ENCODE data around the gene ALOX12B. TPM values are rescaled to one million over a fixed set of nuclear protein-coding genes. Genes with fewer than 3 reads are reported as not detected.
"Not testable (repeated sequence)": the region's sequence is repeated elsewhere in the genome, so short reads cannot be mapped to it uniquely, and the experiment has no call there.

ALOX12B gene
- total RNA-seq, 1 experiment from 2014 or later, result 0.64 TPM

DNA sequence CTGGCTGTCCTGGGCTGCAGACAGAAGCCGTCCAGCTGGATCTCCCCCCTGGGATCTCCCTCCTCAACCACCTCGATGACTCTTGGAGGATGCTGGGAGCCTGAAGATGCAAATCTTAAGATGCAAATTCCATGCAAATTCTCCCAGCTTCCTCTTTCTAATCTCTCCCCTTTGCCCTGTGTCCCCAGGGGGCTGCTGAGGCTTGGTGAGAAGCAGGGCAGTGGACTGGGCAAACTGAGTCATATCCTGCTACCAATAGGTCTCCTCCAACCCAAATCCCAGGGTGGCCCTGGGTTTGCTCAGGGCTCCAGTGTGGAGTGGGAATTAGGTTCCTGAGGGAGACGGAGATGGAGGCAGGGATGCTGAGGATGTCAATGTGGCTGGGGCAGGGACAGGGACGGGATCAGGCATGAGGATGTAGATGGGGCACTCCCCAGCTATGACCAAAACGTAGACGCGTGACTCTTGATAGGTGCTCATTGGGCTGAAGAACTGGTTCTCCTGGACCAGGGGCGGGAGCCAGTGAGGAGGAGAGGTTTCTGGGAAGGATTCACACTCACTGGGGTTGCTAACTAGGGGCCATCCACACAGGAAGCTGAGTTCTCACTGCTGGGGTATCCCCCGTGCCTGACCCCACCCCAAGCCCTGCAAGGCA lies 3.6 kb upstream of the ALOX12B start:
- no peak for DNase-seq (ENCODE audit: extremely low read depth, low read depth)

DNA sequence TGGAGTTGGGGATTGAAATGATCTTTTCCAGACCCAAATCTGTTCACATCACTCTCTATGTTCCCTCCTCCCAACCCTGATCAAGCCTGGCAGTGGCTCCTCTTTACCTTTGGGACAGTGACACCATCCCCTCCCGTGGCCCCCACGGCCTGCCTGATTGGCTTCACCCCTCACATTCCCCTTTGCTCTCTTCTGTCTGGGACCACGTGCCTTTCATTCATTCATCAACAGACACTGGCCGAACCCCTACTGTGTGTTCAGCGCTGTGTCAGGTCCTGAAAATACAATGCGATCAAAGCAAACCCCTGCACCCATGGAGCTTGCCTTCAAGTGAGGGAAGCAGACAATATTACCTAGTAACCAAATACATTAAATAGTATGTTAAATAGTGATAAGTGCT lies 2.2 kb upstream of the ALOX12B start:
- DNase-seq (ENCODE audit: extremely low read depth, low read depth), result no peak

DNA sequence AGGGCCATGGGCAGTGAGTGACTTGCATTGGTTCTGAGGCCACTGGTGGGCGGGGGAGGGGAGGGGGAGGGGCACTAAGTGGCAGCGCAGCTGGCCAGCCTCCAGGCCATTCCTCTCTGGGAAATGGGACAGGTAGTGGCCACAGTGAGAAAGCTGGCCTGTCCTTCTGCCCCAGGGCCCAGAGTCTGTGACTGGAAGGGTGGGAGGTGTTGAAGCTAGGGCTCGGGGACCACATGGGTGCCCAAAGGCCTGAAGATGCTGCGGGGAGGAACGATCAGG lies 375 bp upstream of the ALOX12B start:
- no peak for DNase-seq (ENCODE audit: extremely low read depth, low read depth)

DNA sequence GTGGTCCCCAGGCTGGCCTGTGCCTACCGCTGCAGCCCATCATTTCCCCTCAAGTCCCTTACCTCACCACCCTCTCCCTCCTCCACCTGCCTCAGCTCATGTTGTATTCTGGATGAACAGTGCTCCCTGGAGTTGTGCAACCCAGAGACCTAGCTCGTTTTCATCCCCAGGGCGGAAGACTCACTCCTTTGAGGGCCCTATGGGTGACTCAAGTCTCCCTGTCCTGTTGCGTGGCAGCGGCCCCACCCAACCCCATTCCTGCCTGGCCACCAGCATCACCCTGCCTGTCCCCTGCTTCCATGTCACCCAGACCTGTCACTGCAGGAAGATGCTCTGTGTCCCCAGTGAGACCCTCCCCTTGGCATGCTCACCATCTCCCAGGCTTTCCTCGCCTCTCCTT lies 3.3 kb downstream of the ALOX12B start:
- no peak for DNase-seq (ENCODE audit: extremely low read depth, low read depth)

DNA sequence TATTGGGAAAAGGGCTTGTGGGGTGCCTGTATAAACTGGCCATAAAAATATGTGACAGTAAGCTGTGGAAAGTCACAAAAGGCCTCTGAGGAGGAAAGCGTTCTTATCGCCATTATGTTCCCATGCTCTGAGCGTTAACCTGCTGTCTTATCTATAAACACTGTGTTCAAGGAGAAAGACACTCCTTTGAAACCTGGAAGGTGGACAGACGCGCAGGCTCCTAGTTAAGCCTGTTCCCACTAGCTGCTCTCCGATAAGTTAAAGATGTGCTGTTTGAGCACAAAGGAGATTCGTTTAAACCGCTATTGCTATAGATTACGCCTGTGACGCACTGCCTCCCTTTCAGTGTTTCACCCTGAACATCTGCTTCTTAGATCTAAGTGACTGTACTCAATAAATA lies 5.2 kb downstream of the ALOX12B start:
- no peak for DNase-seq (ENCODE audit: extremely low read depth, low read depth)

DNA sequence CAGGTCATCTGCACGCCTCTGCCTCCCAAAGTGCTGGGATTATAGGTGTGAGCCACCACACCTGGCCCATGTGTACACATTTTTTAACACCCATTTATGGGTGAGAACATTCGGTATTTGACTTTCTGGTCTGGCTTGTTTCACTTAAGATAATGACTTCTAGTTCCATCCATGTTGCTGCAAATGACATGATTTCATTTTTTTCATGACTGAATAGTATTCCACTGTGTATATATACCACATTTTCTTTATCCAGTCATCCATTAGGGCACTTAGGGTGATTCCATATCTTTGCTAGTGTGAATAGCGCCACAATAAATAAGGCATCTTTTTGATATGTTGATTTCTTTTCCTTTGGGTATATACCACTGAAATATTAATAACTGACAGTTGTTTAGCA lies 5.6 kb downstream of the ALOX12B start:
- no peak for DNase-seq (ENCODE audit: extremely low read depth, low read depth)

DNA sequence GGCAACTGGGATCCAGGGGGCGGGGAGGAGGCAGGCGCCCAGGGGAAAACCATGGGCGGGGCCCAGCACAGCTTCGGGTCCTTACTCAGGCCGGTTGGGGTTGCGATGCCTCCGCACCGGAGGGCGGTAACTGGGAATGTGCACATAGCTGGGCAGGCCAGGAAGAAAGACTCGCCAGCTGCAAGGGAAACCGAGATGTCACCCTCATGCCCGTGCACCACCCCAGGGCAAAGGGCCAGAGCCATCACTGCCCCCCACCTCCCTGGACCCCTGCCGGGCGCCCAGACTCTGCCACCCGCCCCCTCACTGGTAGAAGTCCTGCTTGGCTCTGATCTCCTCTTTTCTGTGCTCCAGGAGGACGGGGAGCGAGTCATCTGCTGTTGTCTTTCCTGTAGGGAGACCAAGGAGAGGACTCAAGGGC lies 6.7 kb downstream of the ALOX12B start:
- DNase-seq (ENCODE audit: extremely low read depth, low read depth), result no peak

DNA sequence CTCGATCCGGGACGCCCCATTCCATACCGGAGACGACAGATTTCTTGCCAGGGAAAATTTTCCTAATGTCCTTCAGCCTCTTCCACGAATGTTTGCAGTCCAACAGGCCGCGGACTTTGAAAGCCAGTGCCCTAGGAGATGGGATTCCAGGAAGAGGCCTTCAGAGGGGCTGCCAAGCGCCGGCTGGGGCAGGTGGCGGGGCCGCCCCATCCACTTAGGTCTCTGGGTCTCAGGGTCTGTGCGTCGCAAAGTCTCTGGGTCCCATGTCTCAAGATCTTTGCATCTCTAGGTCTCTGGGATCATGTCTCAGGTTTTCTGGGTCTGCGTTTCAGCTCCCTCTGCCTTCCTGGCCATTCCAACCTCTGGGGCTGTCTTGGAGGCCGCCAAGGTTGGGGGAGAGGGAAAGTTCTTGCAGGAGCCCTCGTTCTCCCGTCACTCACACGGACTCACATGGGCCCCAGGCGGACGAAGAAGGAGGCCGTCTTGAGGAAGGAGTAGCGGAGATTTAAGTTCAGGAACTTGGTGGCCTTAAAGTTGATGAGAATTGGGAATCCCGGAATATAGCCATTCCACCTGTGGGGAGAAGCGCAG lies 7.2 kb downstream of the ALOX12B start:
- no peak for DNase-seq (ENCODE audit: extremely low read depth, low read depth)

DNA sequence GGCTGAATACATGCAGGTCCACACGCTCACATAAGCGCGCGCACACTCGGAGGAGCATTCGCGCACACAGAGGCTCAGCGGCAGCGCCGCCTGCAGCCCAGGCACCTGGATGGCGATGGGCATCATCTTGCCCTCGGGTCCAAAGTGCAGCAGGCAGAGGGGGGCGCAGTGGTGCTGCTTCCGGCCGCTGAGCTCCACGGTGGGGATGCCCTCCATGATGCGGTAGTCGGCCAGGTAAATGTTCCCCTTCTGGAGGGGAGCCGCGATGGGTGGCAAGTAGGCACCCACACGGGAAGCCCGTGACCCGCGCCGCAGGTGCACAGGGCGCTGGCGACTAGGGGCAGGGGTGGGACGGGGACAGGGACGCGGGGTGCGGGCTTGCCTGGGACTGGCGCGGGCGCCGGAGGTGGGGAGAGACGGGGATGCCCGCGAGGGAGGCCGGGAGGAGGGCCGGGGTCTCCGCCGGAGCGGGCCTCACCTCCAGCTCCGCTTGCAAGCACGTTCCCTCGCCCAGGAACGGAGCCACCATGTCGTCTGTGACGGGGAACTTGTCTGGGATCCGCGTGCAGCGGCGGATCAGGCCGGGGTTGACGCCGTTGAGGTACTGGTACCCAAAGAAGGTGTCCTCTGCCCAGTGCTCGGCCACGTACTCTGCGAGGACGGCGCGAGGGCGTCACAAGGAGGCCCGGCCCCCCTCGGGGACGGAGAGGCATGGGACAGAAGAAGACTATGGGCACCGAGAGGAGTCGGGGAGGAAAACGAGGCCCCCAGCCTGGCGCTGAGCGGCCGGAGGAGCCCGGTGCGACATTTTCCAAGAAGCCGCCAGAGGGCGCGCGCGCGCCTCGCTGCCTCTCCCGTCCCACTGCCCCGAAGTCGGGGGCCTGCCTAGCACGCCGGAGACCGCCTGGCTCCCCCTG lies 8.0 kb downstream of the ALOX12B start:
- peak; percentile 65 for DNase-seq (ENCODE audit: extremely low read depth, low read depth)

DNA sequence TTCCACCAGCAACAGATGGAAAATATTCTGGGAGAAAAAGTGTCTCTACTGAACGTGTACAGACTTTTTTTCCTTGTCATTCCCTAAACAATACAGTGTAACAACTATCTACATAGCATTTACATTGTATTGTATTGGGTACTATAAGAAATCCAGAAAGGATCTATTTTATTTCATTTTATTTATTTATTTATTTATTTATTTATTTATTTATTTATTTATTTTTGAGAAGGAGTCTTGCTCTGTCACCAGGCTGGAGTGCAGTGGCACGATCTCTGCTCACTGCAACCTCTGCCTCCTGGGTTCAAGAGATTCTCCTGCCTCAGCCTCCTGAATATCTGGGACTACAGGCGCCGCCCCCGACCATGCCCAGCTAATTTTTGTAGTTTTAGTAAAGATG lies 9.6 kb downstream of the ALOX12B start:
- DNase-seq (ENCODE audit: extremely low read depth, low read depth), result not testable (repeated sequence)

DNA sequence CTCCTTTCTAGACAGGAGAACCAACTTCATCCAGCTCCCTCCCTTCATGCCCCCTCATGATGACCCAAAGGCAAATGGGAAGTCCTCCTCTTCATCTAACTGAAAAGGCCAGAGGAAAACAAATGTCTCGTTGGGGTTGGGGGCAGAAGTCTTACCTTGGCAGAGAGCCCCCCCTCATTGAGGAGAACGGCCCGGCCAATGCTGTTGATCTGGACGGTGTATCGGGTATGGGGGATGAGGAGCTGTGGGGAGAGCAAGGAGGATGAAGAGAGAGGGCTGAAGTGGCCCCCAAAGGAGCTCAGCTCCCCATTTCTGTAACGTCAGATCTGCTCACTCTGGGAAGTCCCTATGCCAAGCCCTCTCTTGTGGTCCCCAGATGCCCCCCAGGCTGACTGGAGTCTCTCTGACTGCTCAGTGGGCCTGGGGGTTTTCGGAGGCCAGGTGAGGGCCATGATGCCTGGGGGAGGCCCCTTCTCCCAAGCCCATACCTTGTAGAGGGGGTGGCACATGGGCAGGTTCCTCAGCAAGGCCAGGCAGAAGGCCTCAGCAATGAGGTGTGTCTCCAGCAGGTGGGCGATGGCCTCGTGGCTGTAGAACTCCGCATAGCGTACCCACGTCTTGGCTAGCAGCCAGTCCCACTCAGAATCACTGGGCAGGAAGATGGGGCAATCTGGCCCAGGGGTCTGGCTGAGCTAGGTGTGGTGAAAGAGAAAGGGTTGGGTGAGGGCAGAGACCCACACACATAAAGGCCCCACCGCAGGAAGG lies 10.8 kb downstream of the ALOX12B start:
- no peak for DNase-seq (ENCODE audit: extremely low read depth, low read depth)

DNA sequence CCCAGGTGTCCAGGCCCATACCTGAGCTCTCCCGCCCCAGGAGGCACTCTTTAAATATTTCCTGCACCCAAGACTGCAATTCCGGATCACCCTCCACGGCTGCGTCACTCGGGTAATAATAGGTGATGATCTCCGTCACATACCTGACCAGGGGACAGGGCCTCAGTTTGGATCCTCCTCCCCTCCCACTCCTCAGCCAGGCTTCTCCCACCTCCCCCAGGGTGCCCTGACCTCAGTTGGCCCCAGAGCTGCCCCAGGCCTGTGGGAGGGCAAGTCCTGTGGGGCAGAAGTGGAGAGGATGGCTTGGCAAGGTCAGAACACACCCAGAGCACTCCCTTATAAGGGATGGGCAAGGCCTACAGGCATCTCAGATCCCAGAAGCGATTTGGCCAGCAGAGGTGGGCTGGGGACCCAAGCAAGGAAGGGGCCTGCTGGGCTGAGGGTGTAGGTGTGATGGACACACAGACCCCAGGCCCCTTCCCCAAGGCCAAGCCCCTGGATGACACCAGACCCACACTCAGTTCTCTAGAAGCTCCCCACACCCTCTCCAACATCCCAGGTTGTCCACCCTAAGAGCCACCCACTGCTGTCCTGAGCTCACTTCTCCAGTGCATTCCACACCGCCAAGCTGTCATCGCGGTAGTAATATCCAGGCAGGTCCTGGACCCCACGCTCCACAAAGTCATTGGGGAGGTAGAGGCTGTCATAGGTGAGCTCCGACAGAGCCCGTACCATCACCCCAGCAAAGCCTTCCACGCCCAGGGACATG lies 11.8 kb downstream of the ALOX12B start:
- no peak for DNase-seq (ENCODE audit: extremely low read depth, low read depth)

DNA sequence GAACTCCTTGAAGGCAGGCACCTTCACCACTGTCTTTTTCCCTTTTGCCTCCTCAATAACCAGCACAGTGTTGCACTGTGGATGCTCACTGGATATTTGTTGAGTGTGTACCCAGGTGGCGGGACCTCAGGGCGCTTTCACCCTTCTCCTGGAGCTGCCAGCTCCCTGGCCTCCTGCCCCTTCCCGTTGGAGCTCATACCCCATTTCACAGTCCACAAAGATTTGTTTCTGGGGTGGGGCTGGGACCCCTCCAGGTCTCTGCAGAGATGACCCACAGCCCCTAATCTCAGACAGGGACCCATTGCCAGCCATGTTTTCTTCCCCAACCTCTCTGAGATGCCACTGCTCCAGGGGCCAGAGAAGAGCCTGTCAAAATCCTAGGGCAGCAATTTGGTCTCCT lies 12.4 kb downstream of the ALOX12B start:
- DNase-seq (ENCODE audit: extremely low read depth, low read depth), result no peak

DNA sequence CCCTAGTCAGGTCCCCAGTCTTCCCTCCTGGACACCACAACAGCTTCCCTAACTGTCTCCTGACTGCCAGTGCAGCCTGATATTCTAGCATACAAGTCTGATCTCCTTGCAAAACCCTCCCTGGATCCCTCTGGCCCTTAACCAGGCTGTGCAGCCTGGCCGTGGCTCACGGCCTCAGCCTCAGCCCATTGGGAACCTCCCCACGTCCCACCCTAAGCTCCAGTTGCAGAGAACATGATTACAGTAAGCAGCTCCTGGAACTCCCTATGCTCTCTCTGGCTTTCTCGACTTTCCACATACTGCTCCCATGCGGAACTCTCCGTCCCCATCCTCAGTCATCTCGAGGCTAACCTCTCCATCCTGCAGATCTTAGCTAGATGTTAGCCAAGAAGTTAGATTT lies 13.0 kb downstream of the ALOX12B start:
- no peak for DNase-seq (ENCODE audit: extremely low read depth, low read depth)

DNA sequence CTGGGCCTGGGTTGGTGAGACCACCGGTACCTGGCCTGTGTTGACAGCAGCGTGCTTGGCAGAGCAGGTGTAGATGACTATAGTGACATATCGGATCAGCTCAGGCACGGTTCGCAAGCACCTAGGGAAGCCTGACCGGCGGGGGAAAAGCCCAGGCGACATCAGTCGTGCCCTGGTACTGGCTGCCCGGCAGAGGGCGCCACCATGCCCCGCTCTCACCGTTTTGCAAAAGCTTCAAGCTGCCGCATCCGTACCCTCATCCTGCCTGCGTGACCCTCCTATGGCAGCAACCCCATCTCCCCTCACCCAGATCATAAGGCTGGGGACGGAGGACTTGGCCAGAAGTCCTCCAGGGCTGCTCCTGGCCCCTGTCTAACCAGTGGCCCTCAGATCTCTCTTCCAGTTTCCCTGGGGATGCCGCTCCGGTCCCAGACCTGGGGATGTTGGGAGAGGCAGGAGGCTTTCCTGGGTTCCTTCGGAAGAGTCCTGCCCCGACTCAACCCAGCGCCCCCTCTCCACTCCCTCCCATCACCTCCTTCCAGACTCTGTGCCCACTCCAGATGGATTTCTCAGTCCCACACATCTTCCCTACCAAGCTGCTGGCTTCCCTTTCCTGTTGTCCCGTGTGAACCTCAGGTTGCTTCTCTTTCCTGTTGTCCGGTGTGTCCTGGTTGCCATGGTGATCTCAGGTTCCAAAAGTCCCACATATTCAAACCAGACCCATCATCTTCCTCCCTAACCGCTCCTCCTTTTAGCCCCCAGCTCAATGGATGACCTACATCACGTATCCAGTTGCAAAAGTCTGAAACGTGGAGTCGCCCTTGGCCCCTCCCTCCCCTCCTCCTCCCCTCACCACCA lies 13.7 kb downstream of the ALOX12B start:
- DNase-seq (ENCODE audit: extremely low read depth, low read depth), result peak; percentile 54

DNA sequence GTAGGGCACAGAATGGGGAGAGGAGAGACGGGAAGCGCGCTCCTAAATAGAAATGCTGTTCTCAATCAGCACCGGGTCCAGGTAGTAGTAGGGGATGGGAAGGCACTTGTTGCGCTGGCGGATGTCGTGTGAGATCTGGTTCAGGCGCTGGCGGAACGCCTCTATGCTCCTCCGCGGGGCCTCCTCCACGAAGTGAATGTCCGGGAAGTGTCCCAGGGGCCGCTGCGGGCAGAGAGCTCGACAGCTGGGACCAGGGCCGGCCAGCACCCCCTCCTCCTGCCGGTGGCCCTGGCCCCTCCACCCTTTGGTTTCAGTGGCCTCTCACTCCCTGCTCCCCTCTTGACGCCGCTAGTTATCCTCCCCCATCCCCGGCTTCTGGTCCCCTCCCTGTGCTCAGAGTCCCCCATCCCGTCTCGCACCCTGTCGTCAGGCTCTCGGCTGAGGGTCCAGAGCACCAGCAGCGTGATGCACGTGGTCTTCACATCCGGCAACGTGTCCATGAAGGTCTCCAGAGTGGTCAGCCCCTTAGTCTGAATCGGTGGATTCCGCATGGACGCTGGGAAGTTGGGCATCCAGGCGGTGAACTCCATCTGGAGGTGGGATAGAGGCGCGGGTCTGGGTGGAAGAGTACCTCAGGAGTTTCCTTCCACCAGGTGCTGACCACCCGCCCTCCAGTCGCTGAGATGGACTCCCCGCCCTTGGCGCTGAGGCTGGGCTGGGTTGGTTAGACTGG lies 14.6 kb downstream of the ALOX12B start:
- DNase-seq (ENCODE audit: extremely low read depth, low read depth), result no peak

DNA sequence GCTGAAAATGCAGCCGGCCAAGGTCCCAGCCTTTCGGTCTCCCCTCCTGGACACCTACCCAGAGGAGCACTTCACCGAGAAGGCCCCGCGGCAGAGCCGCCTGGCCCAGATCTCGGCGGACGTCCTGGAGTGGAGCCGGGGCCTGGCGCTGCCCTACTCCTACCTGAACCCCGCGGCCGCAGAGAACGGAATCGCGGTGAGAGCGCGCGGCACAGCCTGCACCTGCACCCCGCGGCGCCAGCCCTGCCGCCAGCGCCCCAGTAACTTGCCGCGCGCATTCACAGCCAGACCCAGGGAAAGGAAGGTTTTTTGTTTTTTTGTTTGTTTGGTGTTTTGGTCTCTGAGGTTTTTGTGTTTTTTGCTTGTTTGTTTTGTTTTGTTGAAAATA lies 15.2 kb downstream of the ALOX12B start:
- DNase-seq (ENCODE audit: extremely low read depth, low read depth), result no peak

DNA sequence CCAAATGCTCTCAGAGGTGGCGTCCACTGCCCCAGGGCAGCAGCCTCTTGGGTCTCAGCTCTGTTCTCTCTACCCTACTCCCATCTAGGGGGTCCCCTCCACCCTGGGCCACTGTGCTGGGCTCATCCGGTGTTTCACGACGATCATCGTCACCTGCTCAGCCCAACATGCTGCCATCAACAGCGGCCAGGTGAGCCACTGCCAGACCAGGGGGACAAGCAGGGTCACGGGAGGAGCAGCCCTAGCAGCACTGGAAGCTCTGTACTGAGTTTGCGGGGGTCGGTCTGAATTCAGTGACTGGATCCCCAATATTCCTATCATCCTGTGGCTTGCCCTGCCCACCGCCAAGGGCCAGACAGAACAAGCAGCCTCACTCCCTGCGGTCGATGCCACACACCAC lies 16.0 kb downstream of the ALOX12B start:
- no peak for DNase-seq (ENCODE audit: extremely low read depth, low read depth)

DNA sequence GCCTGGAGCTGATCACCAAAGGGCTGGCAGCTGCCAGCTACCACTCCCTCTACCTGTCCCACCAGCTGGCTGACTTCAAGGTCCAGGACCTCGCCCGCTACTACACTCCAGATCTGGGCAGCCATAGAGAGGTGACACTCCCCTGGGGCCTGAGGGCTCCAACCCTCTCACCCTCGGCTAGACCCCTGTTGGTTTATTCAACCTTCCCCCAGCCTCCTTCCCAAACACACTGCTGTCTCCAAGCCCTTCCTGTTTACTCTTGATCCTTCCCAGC lies 18.0 kb downstream of the ALOX12B start:
- no peak for DNase-seq (ENCODE audit: extremely low read depth, low read depth)
